ENCODE data around the gene DPEP1.

GRCh38 chr16:89610108-89610453 is 3.4 kb upstream of the DPEP1 start:
- TF ChIP-seq, protein P1, sequence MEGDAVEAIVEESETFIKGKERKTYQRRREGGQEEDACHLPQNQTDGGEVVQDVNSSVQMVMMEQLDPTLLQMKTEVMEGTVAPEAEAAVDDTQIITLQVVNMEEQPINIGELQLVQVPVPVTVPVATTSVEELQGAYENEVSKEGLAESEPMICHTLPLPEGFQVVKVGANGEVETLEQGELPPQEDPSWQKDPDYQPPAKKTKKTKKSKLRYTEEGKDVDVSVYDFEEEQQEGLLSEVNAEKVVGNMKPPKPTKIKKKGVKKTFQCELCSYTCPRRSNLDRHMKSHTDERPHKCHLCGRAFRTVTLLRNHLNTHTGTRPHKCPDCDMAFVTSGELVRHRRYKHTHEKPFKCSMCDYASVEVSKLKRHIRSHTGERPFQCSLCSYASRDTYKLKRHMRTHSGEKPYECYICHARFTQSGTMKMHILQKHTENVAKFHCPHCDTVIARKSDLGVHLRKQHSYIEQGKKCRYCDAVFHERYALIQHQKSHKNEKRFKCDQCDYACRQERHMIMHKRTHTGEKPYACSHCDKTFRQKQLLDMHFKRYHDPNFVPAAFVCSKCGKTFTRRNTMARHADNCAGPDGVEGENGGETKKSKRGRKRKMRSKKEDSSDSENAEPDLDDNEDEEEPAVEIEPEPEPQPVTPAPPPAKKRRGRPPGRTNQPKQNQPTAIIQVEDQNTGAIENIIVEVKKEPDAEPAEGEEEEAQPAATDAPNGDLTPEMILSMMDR (conservative IDR thresholded peaks at IDR 0.05; ENCODE audit: low read depth in 2 of 2): no peak
- TF ChIP-seq CREB1 (CRISPR knock-in tag; IDR thresholded peaks at IDR 0.05; ENCODE audit: low read depth) (no peak), EZH2phosphoT487 (IDR thresholded peaks at IDR 0.05; ENCODE audit: unreplicated experiment) (no peak), EZH2 (IDR thresholded peaks at IDR 0.05; ENCODE audit: low read depth, unreplicated experiment) (no peak)
- TF ChIP-seq, protein P2, sequence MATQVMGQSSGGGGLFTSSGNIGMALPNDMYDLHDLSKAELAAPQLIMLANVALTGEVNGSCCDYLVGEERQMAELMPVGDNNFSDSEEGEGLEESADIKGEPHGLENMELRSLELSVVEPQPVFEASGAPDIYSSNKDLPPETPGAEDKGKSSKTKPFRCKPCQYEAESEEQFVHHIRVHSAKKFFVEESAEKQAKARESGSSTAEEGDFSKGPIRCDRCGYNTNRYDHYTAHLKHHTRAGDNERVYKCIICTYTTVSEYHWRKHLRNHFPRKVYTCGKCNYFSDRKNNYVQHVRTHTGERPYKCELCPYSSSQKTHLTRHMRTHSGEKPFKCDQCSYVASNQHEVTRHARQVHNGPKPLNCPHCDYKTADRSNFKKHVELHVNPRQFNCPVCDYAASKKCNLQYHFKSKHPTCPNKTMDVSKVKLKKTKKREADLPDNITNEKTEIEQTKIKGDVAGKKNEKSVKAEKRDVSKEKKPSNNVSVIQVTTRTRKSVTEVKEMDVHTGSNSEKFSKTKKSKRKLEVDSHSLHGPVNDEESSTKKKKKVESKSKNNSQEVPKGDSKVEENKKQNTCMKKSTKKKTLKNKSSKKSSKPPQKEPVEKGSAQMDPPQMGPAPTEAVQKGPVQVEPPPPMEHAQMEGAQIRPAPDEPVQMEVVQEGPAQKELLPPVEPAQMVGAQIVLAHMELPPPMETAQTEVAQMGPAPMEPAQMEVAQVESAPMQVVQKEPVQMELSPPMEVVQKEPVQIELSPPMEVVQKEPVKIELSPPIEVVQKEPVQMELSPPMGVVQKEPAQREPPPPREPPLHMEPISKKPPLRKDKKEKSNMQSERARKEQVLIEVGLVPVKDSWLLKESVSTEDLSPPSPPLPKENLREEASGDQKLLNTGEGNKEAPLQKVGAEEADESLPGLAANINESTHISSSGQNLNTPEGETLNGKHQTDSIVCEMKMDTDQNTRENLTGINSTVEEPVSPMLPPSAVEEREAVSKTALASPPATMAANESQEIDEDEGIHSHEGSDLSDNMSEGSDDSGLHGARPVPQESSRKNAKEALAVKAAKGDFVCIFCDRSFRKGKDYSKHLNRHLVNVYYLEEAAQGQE (IDR thresholded peaks at IDR 0.05; ENCODE audit: unreplicated experiment): no peak

All from GM23338 (cell line).